SJCRH30 (cell line): ENCODE results near the gene SUN2. TPM values are rescaled to one million over a fixed set of nuclear protein-coding genes. Genes with fewer than 3 reads are reported as not detected.

Experiments used
- DNase-seq, 2 experiments: peaks; one replicate each; pipeline ENCODE4 v3.0.0-alpha.2; 2015 to 2020
- H3K27ac ChIP-seq: fragments of 250-450 bp; sonication (Bioruptor Pico); 2 replicates; pipeline ENCODE4 v1.5.1; 2020; ENCODE audit warnings: mild to moderate bottlenecking, moderate library complexity
- H3K27me3 ChIP-seq: fragments of 250-450 bp; sonication (Bioruptor Pico); 2 replicates; pipeline ENCODE4 v1.5.1; 2020; ENCODE audit warnings: mild to moderate bottlenecking, moderate library complexity
- H3K36me3 ChIP-seq: fragments of 250-450 bp; sonication (Bioruptor Pico); 2 replicates; pipeline ENCODE4 v1.5.1; 2020; ENCODE audit warnings: mild to moderate bottlenecking, moderate library complexity
- H3K4me1 ChIP-seq: fragments of 250-450 bp; sonication (Bioruptor Pico); 2 replicates; pipeline ENCODE4 v1.5.1; 2020; ENCODE audit warnings: mild to moderate bottlenecking, moderate library complexity
- H3K4me3 ChIP-seq: fragments of 250-450 bp; sonication (Bioruptor Pico); 2 replicates; pipeline ENCODE4 v1.5.1; 2020; ENCODE audit warnings: mild to moderate bottlenecking, moderate library complexity
- H3K9me3 ChIP-seq: fragments of 250-450 bp; sonication (Bioruptor Pico); replicated peaks from 2 replicates; pipeline ENCODE4 v1.5.1; 2020; ENCODE audit warnings: mild to moderate bottlenecking, moderate library complexity
- total RNA-seq: library from RNA; depleted of rRNA; stranded (reverse); fragments of >200 nt; shearing (Covaris generic); gene quantifications from 2 replicates; pipeline ENCODE4 v1.2.3, GENCODE V29; 2014

The SUN2 gene
- total RNA-seq, 1 experiment from 2014 or later = 67.3 TPM

DNA sequence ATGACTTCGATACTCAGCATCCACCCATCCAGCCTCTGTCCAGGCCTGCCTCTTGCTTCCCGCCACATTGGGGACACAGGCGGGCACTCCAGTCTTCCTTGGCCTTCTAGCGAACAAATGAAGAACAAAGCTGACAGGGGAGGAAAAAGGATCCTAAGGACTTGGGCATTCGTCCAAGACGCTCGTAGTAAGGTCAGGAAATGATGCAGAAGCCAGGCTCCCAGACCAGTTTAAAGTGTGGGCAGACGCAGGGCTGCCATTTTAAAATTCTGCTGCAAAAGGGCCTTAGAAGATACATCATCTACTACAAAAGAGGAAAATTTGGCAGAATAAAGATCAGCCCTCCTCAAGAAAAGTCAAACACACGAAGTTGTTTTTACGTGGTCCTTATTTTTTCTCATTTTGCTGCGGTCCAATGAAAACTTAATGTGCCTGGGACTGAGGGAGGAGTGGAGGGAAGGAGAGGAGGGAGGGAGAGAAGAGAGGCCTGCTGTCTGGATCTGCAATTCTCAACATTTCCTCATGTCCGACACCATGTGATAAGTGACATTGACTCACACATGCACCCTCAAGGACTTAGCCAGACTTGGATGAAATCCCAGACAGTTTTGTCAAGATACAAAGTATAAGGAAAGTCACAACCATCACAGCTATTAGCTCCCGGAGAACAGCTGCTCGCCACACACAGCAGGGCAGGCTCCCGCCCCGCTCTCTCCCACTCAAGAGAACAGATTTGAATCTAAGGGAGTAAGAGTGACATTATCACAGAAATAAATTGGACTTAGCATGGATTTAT, 32.4 kb upstream of the SUN2 start:
- DNase-seq = peak; percentile 73 to 85
- H3K4me1 ChIP-seq = peaks cover 13% of the 10 kb centered on the region; the same call in 1 of the 2 replicates
- no peaks in the 10 kb centered on the region for H3K9me3 ChIP-seq
- H3K36me3 ChIP-seq = no peaks in the 10 kb centered on the region
- H3K4me3 ChIP-seq = no peak overlapping the region
- no peaks in the 10 kb centered on the region for H3K27me3 ChIP-seq
- H3K27ac ChIP-seq = peak overlapping the region; percentile 57

- DNase-seq = no peak
- Histone ChIP-seq H3K27me3 (no peaks in the 10 kb centered on the region), H3K4me1 (peaks cover 10% of the 10 kb centered on the region; the same call in 1 of the 2 replicates), H3K36me3 (no peaks in the 10 kb centered on the region), H3K9me3 (no peaks in the 10 kb centered on the region), H3K27ac (no peak overlapping the region), H3K4me3 (no peak overlapping the region)
Observed at GRCh38 chr22:38786631-38787030, 30.8 kb upstream of the SUN2 start.

GRCh38 chr22:38784856-38785255, 29.1 kb upstream of the SUN2 start:
- Histone ChIP-seq H3K9me3 (no peaks in the 10 kb centered on the region), H3K36me3 (no peaks in the 10 kb centered on the region), H3K4me3 (no peak overlapping the region), H3K4me1 (peaks cover 10% of the 10 kb centered on the region; the same call in 1 of the 2 replicates), H3K27me3 (no peaks in the 10 kb centered on the region), H3K27ac (no peak overlapping the region)
- no peak for DNase-seq

DNA sequence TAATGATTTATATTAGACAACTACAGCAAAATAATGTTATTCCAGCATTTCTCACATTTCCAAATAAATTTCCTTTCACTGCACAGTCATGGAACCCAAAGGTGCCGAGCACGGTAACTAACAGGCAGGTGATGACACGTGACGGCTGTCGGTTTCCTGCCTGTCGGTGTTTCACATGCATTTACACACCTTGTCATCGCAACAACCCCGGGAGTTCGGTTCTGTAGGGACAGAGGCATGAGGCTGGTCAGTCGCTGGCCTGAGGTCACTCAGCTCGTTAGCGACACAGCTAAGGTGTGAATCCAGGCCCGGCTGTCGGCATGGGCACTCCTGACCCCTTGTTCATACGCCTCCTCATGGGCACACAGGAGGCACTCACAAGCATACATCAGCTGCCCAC, 28.2 kb upstream of the SUN2 start:
- Histone ChIP-seq H3K27ac (no peak overlapping the region), H3K4me1 (peaks cover 9% of the 10 kb centered on the region; the same call in 1 of the 2 replicates), H3K36me3 (no peaks in the 10 kb centered on the region), H3K9me3 (no peaks in the 10 kb centered on the region), H3K4me3 (no peak overlapping the region), H3K27me3 (no peaks in the 10 kb centered on the region)
- DNase-seq = no peak

GRCh38 chr22:38783095-38783615, 27.4 kb upstream of the SUN2 start:
- Histone ChIP-seq H3K9me3 (no peaks in the 10 kb centered on the region), H3K27ac (no peak overlapping the region), H3K36me3 (no peaks in the 10 kb centered on the region), H3K27me3 (no peaks in the 10 kb centered on the region), H3K4me3 (no peak overlapping the region), H3K4me1 (peaks cover 3% of the 10 kb centered on the region; the same call in 1 of the 2 replicates)
- no peak for DNase-seq

DNA sequence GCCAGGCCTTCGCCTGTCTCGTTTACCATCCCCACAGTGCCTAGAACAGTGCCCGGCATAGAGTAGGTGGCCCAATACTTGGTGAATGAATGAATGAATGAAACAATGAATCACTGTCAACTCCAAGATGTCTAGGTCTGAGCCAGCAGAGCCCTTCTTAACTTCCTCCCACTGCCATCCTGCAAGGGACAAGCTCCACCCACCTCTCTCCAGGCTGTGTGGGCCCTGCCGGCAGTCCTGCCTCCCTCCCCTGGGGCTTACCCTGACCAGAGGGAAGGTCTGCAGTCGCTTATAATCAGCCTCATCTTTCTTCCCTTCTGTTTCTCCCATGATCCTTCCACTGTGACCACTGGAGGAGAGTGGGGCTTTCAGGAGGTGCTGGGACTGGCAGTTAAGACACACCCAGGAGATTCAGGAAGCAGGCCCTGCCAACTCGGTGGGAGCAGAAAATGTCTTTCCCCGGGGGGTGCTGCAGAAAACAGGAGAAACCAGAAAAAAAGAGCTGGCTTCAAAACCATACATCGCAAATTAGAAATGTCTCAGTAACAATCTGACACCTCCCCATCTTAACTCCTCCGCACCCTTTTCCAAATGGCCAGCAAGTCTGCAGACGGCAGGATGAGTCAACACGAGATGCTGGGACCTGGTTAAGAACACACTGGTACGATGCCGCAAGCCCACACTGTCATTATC, 26.8 kb upstream of the SUN2 start:
- H3K36me3 ChIP-seq = no peaks in the 10 kb centered on the region
- H3K27me3 ChIP-seq = no peaks in the 10 kb centered on the region
- no peak for DNase-seq
- H3K27ac ChIP-seq = no peak overlapping the region
- H3K4me1 ChIP-seq = no peaks in the 10 kb centered on the region
- H3K4me3 ChIP-seq = no peak overlapping the region
- H3K9me3 ChIP-seq = no peaks in the 10 kb centered on the region

DNA sequence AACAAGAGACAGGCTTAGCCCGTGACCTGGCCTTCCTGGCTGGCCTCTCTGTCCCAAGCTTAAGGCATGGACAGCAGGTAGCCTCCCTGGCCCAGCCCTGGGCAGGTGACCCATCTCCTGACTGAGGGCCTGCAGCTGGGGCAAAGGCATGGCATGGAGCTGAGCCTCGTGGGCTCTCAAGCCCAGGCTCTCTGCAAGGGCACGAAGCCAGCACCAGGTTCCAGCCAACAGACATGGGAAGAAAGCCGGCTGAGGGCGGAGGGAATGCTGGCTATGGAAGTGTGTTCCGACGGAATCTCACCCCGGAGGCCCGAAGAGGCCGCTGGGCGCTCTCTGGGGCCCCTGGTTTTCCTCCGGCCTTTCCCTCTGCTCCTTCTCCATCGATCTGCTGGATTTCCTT, 25.2 kb upstream of the SUN2 start:
- DNase-seq = no peak
- Histone ChIP-seq H3K9me3 (no peaks in the 10 kb centered on the region), H3K4me1 (no peaks in the 10 kb centered on the region), H3K36me3 (no peaks in the 10 kb centered on the region), H3K27me3 (no peaks in the 10 kb centered on the region), H3K27ac (no peak overlapping the region), H3K4me3 (no peak overlapping the region)

DNA sequence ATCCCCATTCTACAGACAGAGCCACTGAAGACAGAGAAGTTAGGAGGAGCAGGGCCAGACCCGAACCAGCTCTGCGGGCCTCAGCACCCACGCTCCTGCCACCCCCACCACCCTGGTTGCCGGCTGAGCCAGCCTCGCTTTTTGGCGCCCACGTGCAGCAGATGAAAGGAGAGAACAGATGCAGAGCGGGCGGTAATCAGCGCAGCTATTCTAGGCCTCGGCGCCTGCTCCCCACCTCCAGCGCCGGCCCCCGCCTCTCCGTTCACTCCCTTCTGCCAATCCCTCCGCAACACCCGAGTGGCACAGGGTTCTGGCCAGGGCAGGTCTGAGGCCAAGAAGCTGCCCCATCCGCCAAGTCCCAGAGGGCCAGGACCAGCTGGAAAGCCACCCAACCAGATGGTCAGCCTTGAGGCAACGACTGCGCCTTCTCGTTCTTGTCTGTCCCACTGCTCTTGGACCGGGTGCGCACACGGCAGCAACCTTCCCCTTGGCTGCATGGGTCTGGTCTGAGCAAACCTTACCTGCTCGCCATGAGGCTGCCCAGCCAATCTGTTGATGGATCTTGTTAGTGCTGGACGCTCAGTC, 21.4 kb upstream of the SUN2 start:
- Histone ChIP-seq H3K36me3 (no peaks in the 10 kb centered on the region), H3K4me1 (no peaks in the 10 kb centered on the region)

DNA sequence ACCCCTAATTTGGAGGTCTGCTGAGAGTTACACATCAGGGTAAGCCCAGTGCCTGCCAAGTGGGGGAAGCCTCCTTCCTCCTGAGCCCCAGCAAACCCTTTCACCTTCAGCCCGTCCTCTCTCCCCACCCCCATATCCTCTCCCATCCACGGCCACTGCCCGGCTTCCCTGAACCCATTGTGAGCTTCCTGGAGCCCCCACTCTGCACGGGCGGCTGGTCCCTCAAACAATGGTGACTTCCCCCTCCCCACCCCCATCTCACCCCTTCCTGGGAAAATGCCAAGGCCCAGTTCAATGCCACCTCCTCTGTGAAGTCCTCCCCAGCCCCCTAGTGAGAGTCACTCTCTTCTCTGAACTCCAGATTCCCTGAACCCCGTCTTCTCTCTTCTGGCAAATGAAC, 20.3 kb upstream of the SUN2 start:
- DNase-seq = no peak
- H3K27me3 ChIP-seq = no peaks in the 10 kb centered on the region
- H3K27ac ChIP-seq = no peak overlapping the region
- no peaks in the 10 kb centered on the region for H3K36me3 ChIP-seq
- H3K9me3 ChIP-seq = no peaks in the 10 kb centered on the region
- no peak overlapping the region for H3K4me3 ChIP-seq
- no peaks in the 10 kb centered on the region for H3K4me1 ChIP-seq

More for the DNA sequence above, 21.4 kb upstream of the SUN2 start:
- H3K4me3 ChIP-seq = no peak overlapping the region
- H3K27me3 ChIP-seq = no peaks in the 10 kb centered on the region
- H3K27ac ChIP-seq = no peak overlapping the region
- no peaks in the 10 kb centered on the region for H3K9me3 ChIP-seq
- no peak for DNase-seq

DNA sequence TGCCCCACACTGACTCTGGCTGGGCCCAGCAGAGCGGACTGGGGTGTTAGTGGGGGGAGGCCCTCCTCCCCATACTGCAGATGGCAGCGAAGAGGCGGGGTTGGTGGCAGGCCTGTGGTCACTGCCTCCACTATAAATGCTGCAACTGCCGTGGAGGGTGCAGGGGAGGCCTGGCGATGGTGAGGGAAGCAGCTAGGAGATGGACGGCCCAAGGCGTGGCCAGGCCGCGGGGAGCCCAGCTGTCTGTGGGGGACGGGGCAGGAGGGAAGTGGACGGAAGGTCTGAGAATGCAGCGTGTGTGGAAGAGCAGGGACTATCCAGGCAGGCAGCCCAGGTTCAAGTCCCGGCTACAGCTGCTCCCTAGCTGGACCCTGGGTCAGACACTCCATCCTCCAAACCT, 19.9 kb upstream of the SUN2 start:
- no peaks in the 10 kb centered on the region for H3K36me3 ChIP-seq
- H3K4me3 ChIP-seq = no peak overlapping the region
- no peaks in the 10 kb centered on the region for H3K4me1 ChIP-seq
- peak in 1 of 2 experiments; percentile 24 for DNase-seq
- H3K9me3 ChIP-seq = no peaks in the 10 kb centered on the region
- no peaks in the 10 kb centered on the region for H3K27me3 ChIP-seq
- H3K27ac ChIP-seq = no peak overlapping the region

GRCh38 chr22:38774496-38775166, 18.8 kb upstream of the SUN2 start:
- Histone ChIP-seq H3K27ac (no peak overlapping the region), H3K9me3 (no peaks in the 10 kb centered on the region), H3K36me3 (no peaks in the 10 kb centered on the region), H3K27me3 (no peaks in the 10 kb centered on the region), H3K4me3 (no peak overlapping the region), H3K4me1 (no peaks in the 10 kb centered on the region)
- no peak for DNase-seq

- H3K4me1 ChIP-seq = no peaks in the 10 kb centered on the region
- no peaks in the 10 kb centered on the region for H3K36me3 ChIP-seq
- H3K27ac ChIP-seq = no peak overlapping the region
- no peak for DNase-seq
- H3K9me3 ChIP-seq = no peaks in the 10 kb centered on the region
- H3K27me3 ChIP-seq = no peaks in the 10 kb centered on the region
- H3K4me3 ChIP-seq = no peak overlapping the region
Observed at GRCh38 chr22:38773363-38773946, 17.7 kb upstream of the SUN2 start.

DNA sequence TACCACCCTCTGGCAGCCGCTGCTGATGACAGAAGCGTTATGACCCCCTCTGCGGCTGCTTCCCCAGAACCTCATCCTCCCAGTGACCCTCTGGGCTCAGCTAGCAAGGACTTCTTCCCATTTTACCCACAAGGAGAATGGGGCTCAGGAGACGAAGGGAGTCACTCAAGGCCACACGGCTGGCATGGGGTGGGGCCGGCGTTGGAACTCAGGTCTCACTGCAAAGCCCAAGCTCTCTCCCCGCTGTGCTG, 16.8 kb upstream of the SUN2 start:
- Histone ChIP-seq H3K36me3 (no peaks in the 10 kb centered on the region), H3K4me1 (no peaks in the 10 kb centered on the region), H3K27ac (no peak overlapping the region), H3K27me3 (no peaks in the 10 kb centered on the region), H3K4me3 (no peak overlapping the region), H3K9me3 (no peaks in the 10 kb centered on the region)
- no peak for DNase-seq

DNA sequence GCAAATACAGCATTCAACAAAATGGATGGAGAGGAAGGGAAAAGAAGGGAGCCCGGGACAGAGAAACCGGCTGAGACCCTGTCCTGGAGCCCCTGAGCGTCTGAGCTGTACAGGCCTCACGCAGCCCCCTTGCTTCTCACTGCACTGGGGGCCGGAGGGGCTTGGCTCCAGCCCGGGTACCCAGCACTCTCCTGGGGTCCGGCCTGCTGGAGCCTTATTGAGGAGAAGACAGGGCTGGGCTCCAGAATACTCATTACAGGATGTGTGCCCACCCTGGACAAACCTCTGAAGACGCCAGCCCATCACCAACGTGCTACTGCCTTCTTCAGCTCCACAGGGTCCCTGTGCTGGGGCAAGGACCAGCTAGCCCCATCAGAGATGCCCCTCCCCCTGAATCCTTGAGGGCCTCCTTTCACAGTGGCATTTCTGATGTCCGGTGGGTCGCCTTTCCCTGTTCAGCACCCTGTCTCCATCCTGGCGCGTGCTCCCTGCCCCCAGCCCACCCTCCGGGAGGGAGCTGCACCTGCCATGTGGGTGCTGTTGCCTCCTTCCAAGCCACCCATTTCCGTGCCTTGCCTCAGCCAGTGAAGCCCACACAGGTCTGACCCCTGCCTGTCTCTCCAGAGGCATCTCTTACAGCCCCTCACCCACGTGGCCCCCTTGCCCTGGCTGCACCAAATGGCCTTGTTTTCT, 14.6 kb upstream of the SUN2 start:
- no peaks in the 10 kb centered on the region for H3K36me3 ChIP-seq
- H3K27ac ChIP-seq = no peak overlapping the region
- no peak for DNase-seq
- H3K4me1 ChIP-seq = peaks cover 6% of the 10 kb centered on the region
- no peaks in the 10 kb centered on the region for H3K9me3 ChIP-seq
- H3K4me3 ChIP-seq = no peak overlapping the region
- H3K27me3 ChIP-seq = no peaks in the 10 kb centered on the region
